Nephron progenitor cell (in vitro differentiated cells): Measurements from ENCODE around the gene OR2Z1.
A peak's percentile ranks its signal among the peaks of the same experiment; 100 is the strongest.
"Not testable (repeated sequence)": the region's sequence is repeated elsewhere in the genome, so short reads cannot be mapped to it uniquely, and the experiment has no call there.

Experiments
- DNase-seq: peaks from one replicate; pipeline ENCODE4 v3.0.0; 2021
- H3K27ac Mint-ChIP-seq: 2 replicates; pipeline ENCODE4 v1.8.0; 2021; ENCODE audit warnings: mild to moderate bottlenecking, moderate library complexity, mixed read lengths
- H3K27me3 Mint-ChIP-seq: 2 replicates; pipeline ENCODE4 v1.8.0; 2021; ENCODE audit warnings: mild to moderate bottlenecking, low read depth, mixed read lengths; ENCODE audit not compliant: poor library complexity
- H3K36me3 Mint-ChIP-seq: 2 replicates; pipeline ENCODE4 v1.8.0; 2021; ENCODE audit warnings: low read depth, mixed read lengths
- H3K4me1 Mint-ChIP-seq: 2 replicates; pipeline ENCODE4 v1.8.0; 2021; ENCODE audit warnings: mixed read lengths
- H3K4me3 Mint-ChIP-seq: 2 replicates; pipeline ENCODE4 v1.8.0; 2021; ENCODE audit warnings: mild to moderate bottlenecking, moderate library complexity, mixed read lengths
- H3K9me3 Mint-ChIP-seq: 2 replicates; pipeline ENCODE4 v1.8.0; 2021; ENCODE audit warnings: mild to moderate bottlenecking, moderate library complexity, mixed read lengths
- CTCF ChIP-seq: fragments of 200-600 bp; sonication (generic); IDR thresholded peaks from 2 replicates; pipeline ENCODE4 v1.5.0; 2021; ENCODE audit warnings: antibody characterized with exemption

Gene OR2Z1

GRCh38 chr19:8697671-8698432 lies 23.6 kb upstream of the OR2Z1 start:
- Mint-ChIP-seq H3K27ac (no peak overlapping the region), H3K27me3 (peaks cover 31% of the 10 kb centered on the region), H3K9me3 (peaks cover 27% of the 10 kb centered on the region), H3K4me3 (no peak overlapping the region), H3K36me3 (no peaks in the 10 kb centered on the region), H3K4me1 (no peaks in the 10 kb centered on the region)
- DNase-seq = peak; percentile 24
- TF ChIP-seq CTCF = no peak

- peaks cover 25% of the 10 kb centered on the region for H3K9me3 Mint-ChIP-seq
- H3K36me3 Mint-ChIP-seq = no peaks in the 10 kb centered on the region
- H3K4me3 Mint-ChIP-seq = no peak within 1 kb of the TSS
- peaks cover 29% of the 10 kb centered on the region for H3K27me3 Mint-ChIP-seq
- no peaks in the 10 kb centered on the region for H3K4me1 Mint-ChIP-seq
- DNase-seq = no peak
- TF ChIP-seq CTCF = no peak
- no peak within 1 kb of the TSS for H3K27ac Mint-ChIP-seq
Measured at GRCh38 chr19:8698433-8699063, 22.9 kb upstream of the OR2Z1 start, which contains the start of gene ACTL9. Gene ACTL9 (minus strand): TSS chr19:8698795. CDS start chr19:8698701, 94 bp downstream.

GRCh38 chr19:8699908-8700307 lies 21.5 kb upstream of the OR2Z1 start:
- no peak overlapping the region for H3K27ac Mint-ChIP-seq
- no peak for DNase-seq

GRCh38 chr19:8700956-8701355 lies 20.5 kb upstream of the OR2Z1 start:
- no peak for DNase-seq
- H3K27ac Mint-ChIP-seq = no peak overlapping the region
- peaks cover 24% of the 10 kb centered on the region for H3K27me3 Mint-ChIP-seq
- no peaks in the 10 kb centered on the region for H3K4me1 Mint-ChIP-seq
- no peak overlapping the region for H3K4me3 Mint-ChIP-seq
- no peak for TF ChIP-seq CTCF
- no peaks in the 10 kb centered on the region for H3K36me3 Mint-ChIP-seq
- H3K9me3 Mint-ChIP-seq = peaks cover 19% of the 10 kb centered on the region

More at GRCh38 chr19:8699908-8700307, 21.5 kb upstream of the OR2Z1 start:
- no peak overlapping the region for H3K4me3 Mint-ChIP-seq
- peaks cover 22% of the 10 kb centered on the region for H3K9me3 Mint-ChIP-seq
- H3K27me3 Mint-ChIP-seq = peaks cover 29% of the 10 kb centered on the region
- TF ChIP-seq CTCF = no peak
- H3K36me3 Mint-ChIP-seq = no peaks in the 10 kb centered on the region
- H3K4me1 Mint-ChIP-seq = no peaks in the 10 kb centered on the region

GRCh38 chr19:8702350-8702749 lies 19.1 kb upstream of the OR2Z1 start:
- no peak for DNase-seq
- TF ChIP-seq CTCF = no peak
- Mint-ChIP-seq H3K4me1 (no peaks in the 10 kb centered on the region), H3K36me3 (no peaks in the 10 kb centered on the region), H3K9me3 (peaks cover 8% of the 10 kb centered on the region), H3K27ac (no peak overlapping the region), H3K27me3 (peaks cover 15% of the 10 kb centered on the region), H3K4me3 (no peak overlapping the region)

GRCh38 chr19:8703223-8703622 lies 18.2 kb upstream of the OR2Z1 start:
- Mint-ChIP-seq H3K9me3 (peaks cover 8% of the 10 kb centered on the region), H3K27me3 (peaks cover 15% of the 10 kb centered on the region), H3K4me1 (no peaks in the 10 kb centered on the region), H3K4me3 (no peak overlapping the region), H3K36me3 (no peaks in the 10 kb centered on the region), H3K27ac (no peak overlapping the region)
- TF ChIP-seq CTCF = no peak
- no peak for DNase-seq

GRCh38 chr19:8705304-8705703 lies 16.1 kb upstream of the OR2Z1 start:
- H3K36me3 Mint-ChIP-seq, H3K27me3 Mint-ChIP-seq, DNase-seq, H3K27ac Mint-ChIP-seq, H3K4me1 Mint-ChIP-seq, H3K9me3 Mint-ChIP-seq, H3K4me3 Mint-ChIP-seq: not testable (repeated sequence)
